ENCODE data around the gene U2AF1.
"Not testable (repeated sequence)": the region's sequence is repeated elsewhere in the genome, so short reads cannot be mapped to it uniquely, and the experiment has no call there.

U2AF1 gene

GRCh38 chr21:43045165-43045875, 62.0 kb downstream of the U2AF1 start:
- DNase-seq (ENCODE audit: low read depth); H3K4me3 ChIP-seq (ENCODE audit: control insufficient read depth, low read depth, low read length): not testable (repeated sequence)

GRCh38 chr21:43044547-43044946, 62.8 kb downstream of the U2AF1 start:
- H3K4me3 ChIP-seq (ENCODE audit: control insufficient read depth, low read depth, low read length); DNase-seq (ENCODE audit: low read depth): not testable (repeated sequence)

GRCh38 chr21:43043291-43043690, 64.1 kb downstream of the U2AF1 start:
- not testable (repeated sequence) for DNase-seq (ENCODE audit: low read depth); H3K4me3 ChIP-seq (ENCODE audit: control insufficient read depth, low read depth, low read length)
